Measurements from ENCODE around the gene RTTN.

- no peak for TF ChIP-seq KLF16 (CRISPR knock-in tag; IDR thresholded peaks at IDR 0.05)
- no peak for TF ChIP-seq YEATS2 (CRISPR knock-in tag; IDR thresholded peaks at IDR 0.05; ENCODE audit: borderline replicate concordance)
- TF ChIP-seq MXI1 (IDR thresholded peaks at IDR 0.05; ENCODE audit: borderline replicate concordance, low read depth, low read length) = no peak
- no peak for TF ChIP-seq BRCA1 (CRISPR knock-in tag; IDR thresholded peaks at IDR 0.05)
- TF ChIP-seq ZNF841 (CRISPR knock-in tag; IDR thresholded peaks at IDR 0.05; ENCODE audit: borderline replicate concordance) = no peak
- TF ChIP-seq NBN (conservative IDR thresholded peaks at IDR 0.05) = no peak
- TF ChIP-seq CTCF (CRISPR knock-in tag; IDR thresholded peaks at IDR 0.05) = no peak
- TF ChIP-seq SP1 (IDR thresholded peaks at IDR 0.05) = no peak
- no peak for TF ChIP-seq SP1 (CRISPR knock-in tag; IDR thresholded peaks at IDR 0.05)
These were observed 63.5 kb downstream of the RTTN start for GRCh38 chr18:70142001-70142400.
